GM21723 (cell line): Measurements from ENCODE around the gene EVI2A.
"Not testable (repeated sequence)": the region's sequence is repeated elsewhere in the genome, so short reads cannot be mapped to it uniquely, and the experiment has no call there.

Source experiments
- ATAC-seq: cut with Tn5 transposase; IDR thresholded peaks from one replicate; pipeline ENCODE4 v1.9.1; 2021; ENCODE audit warnings: mild to moderate bottlenecking, moderate library complexity; ENCODE audit not compliant: unreplicated experiment

Gene EVI2A

GRCh38 chr17:31321481-31321880, at the start of gene EVI2A:
Gene EVI2A, minus strand, starts transcription at chr17:31321622. Its CDS starts 2,609 bp downstream, at chr17:31319013.
- no peak for ATAC-seq

GRCh38 chr17:31369266-31369665, 47.8 kb upstream of the EVI2A start:
- ATAC-seq: no peak

GRCh38 chr17:31366088-31366487, 44.7 kb upstream of the EVI2A start:
- ATAC-seq: no peak

GRCh38 chr17:31364012-31364411, 42.6 kb upstream of the EVI2A start:
- ATAC-seq: no peak

GRCh38 chr17:31357839-31358394, 36.5 kb upstream of the EVI2A start:
- ATAC-seq: no peak

- no peak for ATAC-seq
Observed at GRCh38 chr17:31357091-31357490, 35.7 kb upstream of the EVI2A start.

GRCh38 chr17:31355935-31356334, 34.5 kb upstream of the EVI2A start:
- no peak for ATAC-seq

GRCh38 chr17:31349454-31349853, 28.0 kb upstream of the EVI2A start:
- no peak for ATAC-seq

GRCh38 chr17:31345191-31345747, 23.8 kb upstream of the EVI2A start:
- not testable (repeated sequence) for ATAC-seq

- ATAC-seq: no peak
Observed at GRCh38 chr17:31339906-31340661, 18.7 kb upstream of the EVI2A start.

GRCh38 chr17:31329221-31329620, 7.8 kb upstream of the EVI2A start:
- no peak for ATAC-seq

GRCh38 chr17:31328160-31328535, 6.7 kb upstream of the EVI2A start:
- no peak for ATAC-seq

- ATAC-seq: no peak
Observed at GRCh38 chr17:31327534-31328159, 6.2 kb upstream of the EVI2A start.

GRCh38 chr17:31323551-31323950, 2.1 kb upstream of the EVI2A start:
- ATAC-seq: no peak

GRCh38 chr17:31321966-31322365, 544 bp upstream of the EVI2A start:
- no peak for ATAC-seq

GRCh38 chr17:31320791-31321190, 631 bp downstream of the EVI2A start:
- no peak for ATAC-seq

GRCh38 chr17:31320241-31320640, 1.2 kb downstream of the EVI2A start:
- no peak for ATAC-seq

- ATAC-seq: no peak
Observed at GRCh38 chr17:31318851-31319661, 2.4 kb downstream of the EVI2A start.

- peak; percentile 34 for ATAC-seq
Observed at GRCh38 chr17:31318298-31318801, 3.1 kb downstream of the EVI2A start.

GRCh38 chr17:31314782-31315100, 6.7 kb downstream of the EVI2A start:
- ATAC-seq: no peak
